Heart left ventricle (tissue), 13 donors: ENCODE data around the gene RHOT1.

Experiments
- POLR2A ChIP-seq, 2 donors: fragments of 450-650 bp; IDR thresholded peaks; one replicate each; pipeline ENCODE4 v1.6.1; 2017; ENCODE audit warnings: antibody characterized with exemption in 2 of 2, mild to moderate bottlenecking in 2 of 2, moderate library complexity in 2 of 2
- TF ChIP-seq, protein P1 (sequence below), 12 donors: fragments of 200-600 bp; sonication (generic) in 4 of 12; IDR thresholded peaks; one replicate each; pipeline versions ENCODE4 v1.5.0 to v1.8.0; 2018 to 2022; ENCODE audit warnings: antibody characterized with exemption in 12 of 12, mild to moderate bottlenecking in 5 of 12
- donor health status: ischemic (EF 13 %, LVEDD 7.1; RV severe dilation, severe dysfunction).
- donor health status: DM: no; HTN: yes; CAD: no.
- donor health status: DM: no; HTN: no; CAD: no.
- donor health status: ischemic (EF 25% LVEDD 6.9; RV normal size, moderate dysfunction).
- donor health status: ischemic (EF 25% LVEDD 5.7; RV mildly dilated, moderate dysfunction).
- donor health status: ischemic (EF 35%, LVEDD 5.7; RV mildly dilated, moderate dysfunction).
- donor health status: nonischemic (EF 11% LVEDD 7.7; RV severe dilation, severe dysfunction).
- donor health status: DM: yes; HTN: yes; CAD: no.
- donor health status: PGD.
- donor health status: ischemic (EF 29% LVEDD 5.4; RV normal size, mild dysfunction).
- donor health status: nonischemic (EF 23%, LVEDD 6.1; RV moderate dilation, normal function).

GRCh38 chr17:32274101-32274500 lies 131.8 kb downstream of the RHOT1 start:
- TF ChIP-seq, protein P1, sequence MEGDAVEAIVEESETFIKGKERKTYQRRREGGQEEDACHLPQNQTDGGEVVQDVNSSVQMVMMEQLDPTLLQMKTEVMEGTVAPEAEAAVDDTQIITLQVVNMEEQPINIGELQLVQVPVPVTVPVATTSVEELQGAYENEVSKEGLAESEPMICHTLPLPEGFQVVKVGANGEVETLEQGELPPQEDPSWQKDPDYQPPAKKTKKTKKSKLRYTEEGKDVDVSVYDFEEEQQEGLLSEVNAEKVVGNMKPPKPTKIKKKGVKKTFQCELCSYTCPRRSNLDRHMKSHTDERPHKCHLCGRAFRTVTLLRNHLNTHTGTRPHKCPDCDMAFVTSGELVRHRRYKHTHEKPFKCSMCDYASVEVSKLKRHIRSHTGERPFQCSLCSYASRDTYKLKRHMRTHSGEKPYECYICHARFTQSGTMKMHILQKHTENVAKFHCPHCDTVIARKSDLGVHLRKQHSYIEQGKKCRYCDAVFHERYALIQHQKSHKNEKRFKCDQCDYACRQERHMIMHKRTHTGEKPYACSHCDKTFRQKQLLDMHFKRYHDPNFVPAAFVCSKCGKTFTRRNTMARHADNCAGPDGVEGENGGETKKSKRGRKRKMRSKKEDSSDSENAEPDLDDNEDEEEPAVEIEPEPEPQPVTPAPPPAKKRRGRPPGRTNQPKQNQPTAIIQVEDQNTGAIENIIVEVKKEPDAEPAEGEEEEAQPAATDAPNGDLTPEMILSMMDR (IDR thresholded peaks at IDR 0.05): no peak
- no peak for TF ChIP-seq POLR2A (IDR thresholded peaks at IDR 0.05)
